Urothelium cell line (cell line): ENCODE data around the gene DMWD.

Experiments
- DNase-seq: peaks from one replicate; pipeline ENCODE4 v3.0.0; 2011; ENCODE audit warnings: low spot score, mixed read lengths
- FAIRE-seq: peaks from 2 replicates; lab custom pipeline; 2011; peaks lifted over from hg19 to GRCh38; lab: Jason Lieb, UNC

Gene DMWD, protein sequence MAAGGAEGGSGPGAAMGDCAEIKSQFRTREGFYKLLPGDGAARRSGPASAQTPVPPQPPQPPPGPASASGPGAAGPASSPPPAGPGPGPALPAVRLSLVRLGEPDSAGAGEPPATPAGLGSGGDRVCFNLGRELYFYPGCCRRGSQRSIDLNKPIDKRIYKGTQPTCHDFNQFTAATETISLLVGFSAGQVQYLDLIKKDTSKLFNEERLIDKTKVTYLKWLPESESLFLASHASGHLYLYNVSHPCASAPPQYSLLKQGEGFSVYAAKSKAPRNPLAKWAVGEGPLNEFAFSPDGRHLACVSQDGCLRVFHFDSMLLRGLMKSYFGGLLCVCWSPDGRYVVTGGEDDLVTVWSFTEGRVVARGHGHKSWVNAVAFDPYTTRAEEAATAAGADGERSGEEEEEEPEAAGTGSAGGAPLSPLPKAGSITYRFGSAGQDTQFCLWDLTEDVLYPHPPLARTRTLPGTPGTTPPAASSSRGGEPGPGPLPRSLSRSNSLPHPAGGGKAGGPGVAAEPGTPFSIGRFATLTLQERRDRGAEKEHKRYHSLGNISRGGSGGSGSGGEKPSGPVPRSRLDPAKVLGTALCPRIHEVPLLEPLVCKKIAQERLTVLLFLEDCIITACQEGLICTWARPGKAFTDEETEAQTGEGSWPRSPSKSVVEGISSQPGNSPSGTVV

DNA sequence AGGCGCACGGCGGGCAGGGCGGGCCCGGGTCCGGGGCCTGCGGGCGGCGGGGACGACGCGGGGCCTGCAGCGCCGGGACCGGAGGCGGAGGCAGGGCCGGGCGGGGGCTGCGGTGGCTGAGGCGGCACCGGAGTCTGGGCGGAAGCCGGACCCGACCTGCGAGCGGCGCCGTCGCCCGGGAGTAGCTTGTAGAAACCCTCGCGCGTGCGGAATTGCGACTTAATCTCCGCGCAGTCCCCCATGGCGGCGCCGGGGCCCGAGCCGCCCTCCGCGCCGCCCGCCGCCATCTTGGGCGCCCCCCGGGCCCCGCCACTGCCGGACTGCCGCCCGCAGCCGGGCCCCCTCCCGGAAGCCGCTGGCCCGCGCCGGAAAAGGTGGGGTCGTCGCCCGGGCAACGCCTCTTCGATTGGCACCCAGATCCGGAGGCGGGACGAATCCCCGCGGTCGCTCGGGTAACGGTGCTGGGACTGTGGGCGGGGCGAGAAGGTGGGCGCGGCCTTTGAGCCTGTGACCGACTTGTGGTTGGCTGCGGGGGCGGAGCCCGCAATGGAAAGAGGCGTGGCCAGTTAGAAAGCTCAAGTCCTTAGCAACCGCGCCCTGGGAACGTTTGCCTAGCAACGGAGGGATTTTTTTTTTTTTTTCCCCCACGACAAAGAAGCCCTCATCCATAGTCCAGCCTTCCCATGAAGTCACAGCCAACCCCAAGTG lies at the start of gene DMWD:
DMWD (minus strand) TSS at position 376 of the 708 bp plus-strand sequence; CDS start at position 287, 89 bp downstream.
- FAIRE-seq (peak; percentile 92), DNase-seq (peak; percentile 97)

DNA sequence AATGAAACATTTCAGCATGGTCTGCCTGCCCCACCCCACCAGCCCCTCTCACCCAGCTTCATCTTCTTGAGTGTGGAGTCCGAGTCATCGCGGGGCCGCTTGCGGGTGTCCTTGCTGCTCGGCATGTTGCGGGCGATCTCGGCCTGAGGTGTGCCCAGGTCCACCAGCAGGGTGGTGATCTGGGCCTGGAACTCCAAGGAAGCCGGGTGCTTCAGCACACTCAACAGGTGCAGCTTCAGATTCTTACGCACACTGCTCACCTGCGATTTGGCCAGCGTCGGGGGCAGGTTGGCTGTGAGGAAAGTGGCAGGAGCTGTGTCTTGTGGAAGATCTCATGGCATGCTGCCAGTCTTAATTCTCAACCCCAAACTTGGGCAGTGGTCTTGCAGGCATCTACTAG lies 49.6 kb upstream of the DMWD start:
- no peak for FAIRE-seq
- no peak for DNase-seq

DNA sequence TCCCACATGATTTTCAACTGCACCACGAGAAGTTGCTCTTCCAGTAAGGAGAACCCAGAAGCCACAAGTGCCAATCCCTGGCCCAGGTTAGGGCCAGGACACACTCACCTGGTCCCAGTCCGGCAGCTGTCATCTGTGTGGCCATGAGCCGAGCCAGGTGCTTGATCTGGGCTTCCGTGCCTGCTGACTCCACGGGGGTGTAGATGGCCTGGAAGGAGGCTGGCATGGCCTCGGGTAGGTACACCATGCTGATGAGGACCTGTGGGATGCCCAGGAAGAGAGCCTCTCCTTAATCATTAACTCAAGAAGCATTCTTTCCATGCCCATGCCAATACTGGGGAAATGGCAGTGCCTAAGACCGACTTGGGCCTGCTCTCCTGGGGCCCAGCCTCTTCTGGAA lies 42.3 kb upstream of the DMWD start:
- FAIRE-seq (no peak), DNase-seq (no peak)

DNA sequence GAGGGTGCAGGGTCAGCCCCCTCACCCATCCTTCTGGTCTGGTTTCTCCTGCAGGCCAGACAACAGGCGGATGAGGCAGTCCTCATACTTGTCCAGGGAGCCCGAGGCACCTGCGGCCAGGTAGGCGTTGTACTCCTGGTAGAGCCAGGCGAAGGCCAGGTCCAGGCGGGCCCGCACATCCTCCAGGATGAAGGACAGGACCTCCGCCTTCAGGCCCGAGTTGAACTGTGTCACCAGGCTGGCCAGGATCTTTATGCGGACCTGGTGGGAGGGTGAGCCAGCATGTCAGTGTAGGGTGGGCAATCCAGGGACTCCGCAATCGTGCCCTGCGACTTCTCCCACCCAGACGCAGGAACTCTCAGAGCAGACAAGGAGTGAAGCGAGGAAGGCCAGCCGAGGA lies 36.3 kb upstream of the DMWD start:
- FAIRE-seq = no peak
- no peak for DNase-seq

DNA sequence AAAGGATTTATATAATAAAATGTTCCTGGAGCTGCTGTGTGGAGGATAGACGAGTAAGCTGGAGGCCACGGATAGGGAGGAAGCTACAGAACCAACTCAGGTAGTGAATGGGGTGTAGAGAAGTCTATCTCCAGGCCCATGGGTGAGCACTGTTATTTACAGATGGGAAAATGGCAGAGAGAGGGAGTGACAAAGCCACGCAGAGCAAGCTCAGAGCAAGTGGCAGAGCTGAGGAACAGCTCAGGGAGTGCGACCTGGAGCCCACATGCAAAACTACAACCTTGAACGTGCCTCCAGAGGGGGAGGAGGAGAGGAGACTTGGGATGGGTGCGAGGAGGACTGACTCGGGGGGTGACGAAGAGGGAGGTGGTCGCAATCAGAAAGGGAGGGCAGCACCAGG lies 35.9 kb upstream of the DMWD start:
- FAIRE-seq (no peak), DNase-seq (no peak)

DNA sequence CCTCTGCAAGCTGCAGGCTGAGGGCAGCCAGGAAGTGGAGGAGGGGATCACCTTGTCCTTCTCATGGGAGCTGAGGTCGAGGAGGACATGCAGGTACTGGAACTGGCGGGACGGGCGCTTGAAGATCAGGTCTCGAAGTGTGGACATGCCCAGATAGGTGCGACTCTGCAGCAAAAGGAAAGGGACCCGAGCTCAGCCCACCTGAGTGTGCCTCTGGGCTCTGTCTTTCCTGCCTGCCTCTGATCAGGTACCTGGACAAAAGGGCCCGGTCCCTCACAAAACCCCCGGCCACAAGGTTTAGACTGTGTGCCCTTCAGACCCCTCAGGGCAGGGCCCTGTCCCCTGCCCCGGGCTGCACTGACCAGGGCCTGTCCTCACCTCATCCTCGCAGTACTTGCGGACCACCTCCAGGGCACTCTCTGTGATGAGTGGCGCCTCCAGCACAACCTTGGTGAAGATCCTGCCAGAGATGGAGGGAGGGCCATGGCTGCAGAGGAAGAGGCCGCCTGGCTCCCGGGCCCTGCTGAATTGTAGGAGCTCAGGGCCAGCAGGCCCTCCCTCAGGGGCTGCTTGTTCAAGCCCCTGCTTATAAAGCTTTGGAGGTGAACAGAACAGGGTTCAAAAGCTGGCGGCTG lies 34.9 kb upstream of the DMWD start:
- no peak for DNase-seq
- no peak for FAIRE-seq

DNA sequence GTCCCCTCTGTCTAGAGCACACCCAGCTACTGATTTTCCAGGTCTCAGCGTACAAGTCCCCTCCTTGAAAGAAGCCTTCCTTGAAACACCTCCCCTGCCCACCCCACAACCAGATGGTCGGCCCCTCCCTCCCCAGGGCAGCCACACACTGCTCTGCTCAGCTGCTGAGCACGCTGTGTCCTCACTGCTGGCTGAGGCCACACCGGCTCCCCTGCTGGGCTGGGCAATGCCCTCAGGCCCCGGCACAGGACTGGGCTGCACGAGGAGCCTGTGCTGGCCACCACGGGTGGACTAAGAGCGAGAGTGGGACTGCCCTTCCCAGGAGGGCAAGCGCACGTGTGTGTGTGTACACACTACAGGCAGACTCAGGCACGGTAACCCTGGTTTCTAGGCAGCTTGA lies 34.3 kb upstream of the DMWD start:
- DNase-seq (no peak), FAIRE-seq (no peak)

DNA sequence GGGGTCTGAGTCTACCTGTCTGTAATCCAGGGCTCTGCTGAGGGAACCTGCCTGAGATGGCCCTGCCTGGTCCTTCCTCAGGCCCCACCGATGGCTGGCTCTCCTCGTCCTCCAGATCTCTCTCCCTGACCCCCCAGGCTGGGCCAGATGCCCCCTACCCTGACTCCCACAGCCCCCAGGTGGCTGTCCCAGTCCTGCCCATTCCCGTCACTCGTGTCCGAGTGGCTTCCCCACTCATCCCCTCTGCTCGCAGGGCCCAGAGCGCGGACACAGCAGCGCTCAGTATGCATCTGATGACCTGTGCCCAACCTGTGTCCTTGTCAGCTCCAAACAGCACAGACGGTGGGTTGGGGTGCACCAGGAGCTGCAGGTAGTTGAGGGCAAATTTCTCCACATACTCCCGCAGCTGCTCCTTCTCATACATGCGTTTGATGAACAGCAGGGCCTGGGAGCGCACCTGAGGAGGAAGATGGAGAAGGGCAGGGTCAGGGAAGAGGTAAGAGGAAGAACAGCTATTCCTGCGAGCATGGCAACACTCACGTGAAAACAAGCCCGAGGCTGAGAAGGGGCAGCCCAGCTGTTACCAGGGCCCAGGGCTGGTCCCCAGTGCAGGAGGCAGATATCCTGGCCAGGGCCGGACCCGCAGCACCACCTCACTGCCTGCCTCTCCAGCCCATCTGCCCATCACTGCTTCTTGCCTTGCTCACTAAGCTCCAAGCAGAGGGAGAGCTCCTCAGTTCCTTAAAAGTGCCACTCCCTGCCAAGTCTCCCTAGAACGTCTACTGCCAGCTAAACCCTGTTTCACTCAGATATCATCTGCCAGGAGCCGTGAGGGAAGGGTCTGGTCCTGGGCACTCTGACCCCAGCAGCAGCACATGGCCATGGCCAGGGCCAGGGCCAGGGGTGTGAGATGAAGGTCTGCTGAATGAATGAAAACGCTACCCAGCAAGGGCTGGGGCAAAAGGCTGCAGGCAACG lies 33.6 kb upstream of the DMWD start:
- DNase-seq (no peak), FAIRE-seq (no peak)

DNA sequence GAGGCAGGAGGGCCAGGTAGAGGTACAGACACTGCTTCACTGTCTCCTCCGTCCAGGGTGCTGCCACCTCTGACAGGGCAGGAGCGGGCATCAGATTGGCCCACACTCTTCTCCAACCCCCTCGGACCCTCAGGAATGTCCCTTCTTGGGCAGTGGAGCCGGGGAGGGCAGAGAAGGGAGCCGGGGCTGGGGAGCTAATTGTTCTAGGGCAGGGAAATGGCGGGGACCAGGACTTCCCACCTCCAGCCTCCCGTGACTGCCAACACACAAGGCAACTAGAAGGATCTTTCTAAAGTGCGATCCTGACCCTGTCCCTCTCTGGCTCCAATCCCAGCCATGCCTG lies 32.6 kb upstream of the DMWD start:
- FAIRE-seq = no peak
- DNase-seq = no peak

DNA sequence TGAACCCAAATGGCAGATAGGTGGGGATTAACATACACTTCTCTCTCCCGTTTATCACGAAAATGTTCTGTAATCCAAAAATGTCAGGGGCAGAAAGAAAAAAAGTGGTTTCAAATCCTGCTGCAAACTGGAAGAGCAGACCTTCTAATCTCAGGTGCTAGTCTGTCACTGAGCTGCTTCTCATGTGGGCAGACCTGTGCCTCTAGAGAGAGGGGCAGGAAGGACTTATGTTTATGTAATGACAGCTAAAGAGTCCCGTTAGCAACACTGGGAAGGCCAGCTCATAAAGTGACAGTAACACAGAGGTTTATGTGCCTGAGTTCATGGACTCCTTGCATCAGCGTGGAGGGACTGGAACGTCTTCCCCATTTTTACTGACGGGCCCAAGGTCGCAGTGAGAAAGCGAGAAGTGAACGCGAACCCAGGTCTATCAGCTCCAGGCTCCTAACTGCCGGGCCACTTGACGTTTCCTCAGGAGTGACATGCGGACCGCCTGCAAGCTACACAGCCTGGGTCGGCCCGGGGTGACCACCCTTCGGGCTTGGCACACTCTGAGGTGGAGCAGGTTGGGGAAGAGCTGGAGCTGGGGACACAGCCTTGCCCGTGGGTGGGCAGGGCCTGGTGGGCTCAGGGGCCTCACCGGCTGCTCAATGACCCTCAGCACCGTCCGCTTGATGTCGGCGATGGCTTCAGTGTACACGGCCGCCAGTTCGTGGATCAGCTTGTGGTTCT lies 32.1 kb upstream of the DMWD start:
- FAIRE-seq (no peak), DNase-seq (no peak)

DNA sequence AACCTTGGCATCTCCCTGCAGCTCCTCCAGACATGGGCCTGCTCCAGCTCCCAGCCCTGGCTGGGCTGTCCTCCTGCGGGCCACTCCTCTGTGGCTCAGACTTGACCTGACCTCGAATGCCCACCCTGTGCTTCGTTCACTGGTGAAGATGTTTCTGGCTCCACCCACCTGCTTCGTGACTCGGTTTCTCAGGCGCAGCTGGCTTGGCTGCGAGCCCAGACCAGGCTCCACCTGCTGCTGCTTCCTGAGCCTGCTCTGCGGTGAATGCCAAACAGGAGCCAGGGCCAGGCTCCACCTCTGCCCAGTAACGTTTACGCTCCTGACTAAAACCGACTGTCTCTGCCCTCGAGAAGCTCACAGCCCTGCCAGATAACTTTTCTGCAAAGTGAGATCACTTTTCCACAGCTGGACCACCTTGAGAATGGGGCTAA lies 31.4 kb upstream of the DMWD start:
- FAIRE-seq (no peak), DNase-seq (no peak)

DNA sequence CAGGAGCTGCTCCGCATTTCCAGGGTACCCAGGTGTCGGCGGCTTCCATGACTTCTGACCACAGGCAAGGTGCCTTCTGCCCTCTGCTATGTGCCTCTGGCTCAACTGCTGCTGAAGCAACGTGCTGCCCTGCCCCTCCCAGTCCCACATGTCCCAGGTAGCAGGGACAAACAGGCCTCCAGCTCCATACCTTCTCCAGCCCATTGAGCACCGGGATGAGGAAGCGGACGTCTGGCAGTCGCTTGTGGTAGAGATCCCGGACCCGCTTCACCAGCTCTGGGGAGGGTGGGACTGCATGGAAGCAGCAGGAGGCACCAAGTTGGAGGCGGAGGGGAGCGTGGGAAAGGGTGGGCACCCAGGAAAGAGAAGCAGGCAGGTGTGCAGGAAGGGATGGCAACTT lies 30.5 kb upstream of the DMWD start:
- DNase-seq (no peak), FAIRE-seq (no peak)

DNA sequence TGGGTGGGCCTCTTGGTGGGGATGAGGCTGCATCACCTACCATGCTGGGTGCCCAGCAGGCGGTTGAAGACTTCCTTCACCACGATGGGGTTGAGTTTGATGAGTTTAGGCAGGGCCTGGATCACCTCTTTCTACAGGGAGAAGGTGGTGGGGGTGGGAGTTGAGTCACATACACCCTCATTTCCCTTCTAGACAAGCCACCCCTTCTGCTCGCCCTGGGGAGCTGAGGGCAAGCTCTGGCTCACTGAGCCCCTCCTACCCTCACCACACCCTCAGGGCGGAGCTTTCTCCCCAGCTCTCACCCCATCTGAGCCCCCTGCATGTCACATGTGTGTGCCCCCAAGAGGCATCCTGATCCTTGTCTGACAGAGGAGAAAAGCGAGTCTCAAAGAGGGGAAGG lies 30.1 kb upstream of the DMWD start:
- DNase-seq (no peak), FAIRE-seq (no peak)

DNA sequence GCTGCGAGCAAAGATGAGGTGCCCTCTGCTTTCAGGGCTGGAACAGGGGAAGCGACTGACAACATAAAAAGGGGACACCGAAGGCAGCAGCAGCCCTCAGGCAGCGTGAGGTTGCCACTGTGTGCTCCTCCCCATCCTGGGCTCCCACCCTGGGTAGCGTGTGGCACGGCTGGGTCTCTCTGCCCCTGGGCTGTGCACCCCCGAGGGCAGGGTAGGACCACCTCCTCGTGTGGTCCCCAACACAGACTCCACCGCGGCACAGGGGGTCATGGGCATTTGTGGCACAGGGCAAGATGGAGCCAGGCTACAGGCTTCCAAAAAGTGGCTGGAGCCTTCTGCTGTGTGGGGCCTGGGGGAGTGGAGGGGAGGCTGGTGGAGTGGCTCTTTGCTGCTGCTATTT lies 28.9 kb upstream of the DMWD start:
- no peak for FAIRE-seq
- no peak for DNase-seq

DNA sequence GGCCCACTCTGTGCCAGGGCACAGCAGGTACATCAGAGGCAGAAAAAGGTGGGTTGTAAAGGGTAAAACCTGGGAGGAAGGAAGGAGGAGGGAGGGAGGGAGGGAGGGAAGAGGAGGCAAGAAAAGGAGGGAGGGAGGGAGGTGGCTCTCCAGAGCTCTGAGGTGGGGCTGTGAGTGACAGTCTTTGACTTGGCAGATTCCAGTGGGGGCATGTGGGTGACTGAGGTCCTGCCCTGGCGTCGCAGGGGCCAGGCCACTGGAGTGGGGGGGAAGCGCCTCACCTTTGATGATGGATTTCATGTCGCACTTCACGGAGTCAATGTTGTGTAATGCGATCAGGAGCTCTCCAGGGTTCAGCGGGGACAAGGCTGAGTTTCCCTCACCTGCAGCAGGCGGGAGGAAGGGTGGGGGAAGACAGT lies 28.5 kb upstream of the DMWD start:
- no peak for FAIRE-seq
- DNase-seq = no peak

DNA sequence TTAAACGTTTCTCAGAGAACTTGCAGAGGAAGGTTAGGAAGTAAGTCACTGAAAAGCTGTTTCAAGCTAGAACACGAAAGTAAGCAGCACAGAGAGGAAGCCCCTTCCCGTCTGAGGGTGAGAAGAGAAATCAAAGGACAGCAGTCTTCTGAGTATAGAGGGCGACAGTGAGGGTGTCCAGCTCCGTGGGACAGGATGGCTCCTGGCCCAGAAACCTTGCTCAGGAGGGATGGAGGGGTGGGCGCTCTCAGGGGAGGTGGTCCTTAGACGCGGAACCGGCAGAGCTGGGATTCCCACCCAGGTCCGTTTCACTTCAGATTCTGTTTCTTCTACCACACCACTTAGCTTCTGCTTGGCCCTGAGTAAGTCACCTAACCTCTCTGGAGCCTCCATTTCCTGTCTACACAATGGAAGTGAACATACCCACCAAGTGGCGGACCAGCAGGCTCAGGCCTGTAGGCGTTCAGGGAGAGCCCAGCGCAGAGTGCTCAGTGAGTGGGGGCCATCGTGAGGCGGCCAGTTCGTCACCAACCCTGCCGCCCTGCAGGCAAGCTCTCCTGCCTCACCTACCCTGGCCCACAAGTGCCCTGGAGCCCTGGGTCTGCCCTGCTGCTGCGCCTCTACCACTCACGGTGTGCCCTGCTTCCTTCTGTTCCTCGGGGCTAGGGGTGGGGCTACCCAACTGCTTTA lies 27.9 kb upstream of the DMWD start:
- no peak for FAIRE-seq
- no peak for DNase-seq

DNA sequence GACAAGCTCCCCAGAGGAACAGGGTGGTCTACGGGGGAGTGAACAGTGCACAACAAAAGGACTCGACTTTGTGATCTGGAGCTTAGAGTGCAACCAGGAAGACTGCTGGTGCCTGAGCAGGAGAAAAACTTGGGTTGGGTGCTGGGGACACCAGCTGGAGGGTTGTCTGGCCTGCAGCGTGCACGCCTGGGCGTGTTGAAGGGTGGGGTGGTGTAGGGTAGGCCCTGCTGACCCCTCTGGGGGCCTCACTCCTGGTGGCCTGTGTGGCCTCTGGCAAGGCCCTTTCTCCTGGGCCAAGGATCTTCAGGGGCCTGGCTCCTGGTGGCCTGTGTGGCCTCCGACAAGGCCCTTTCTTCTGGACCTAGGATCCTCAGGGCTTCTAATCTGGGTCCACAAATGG lies 27.1 kb upstream of the DMWD start:
- DNase-seq (no peak), FAIRE-seq (no peak)

DNA sequence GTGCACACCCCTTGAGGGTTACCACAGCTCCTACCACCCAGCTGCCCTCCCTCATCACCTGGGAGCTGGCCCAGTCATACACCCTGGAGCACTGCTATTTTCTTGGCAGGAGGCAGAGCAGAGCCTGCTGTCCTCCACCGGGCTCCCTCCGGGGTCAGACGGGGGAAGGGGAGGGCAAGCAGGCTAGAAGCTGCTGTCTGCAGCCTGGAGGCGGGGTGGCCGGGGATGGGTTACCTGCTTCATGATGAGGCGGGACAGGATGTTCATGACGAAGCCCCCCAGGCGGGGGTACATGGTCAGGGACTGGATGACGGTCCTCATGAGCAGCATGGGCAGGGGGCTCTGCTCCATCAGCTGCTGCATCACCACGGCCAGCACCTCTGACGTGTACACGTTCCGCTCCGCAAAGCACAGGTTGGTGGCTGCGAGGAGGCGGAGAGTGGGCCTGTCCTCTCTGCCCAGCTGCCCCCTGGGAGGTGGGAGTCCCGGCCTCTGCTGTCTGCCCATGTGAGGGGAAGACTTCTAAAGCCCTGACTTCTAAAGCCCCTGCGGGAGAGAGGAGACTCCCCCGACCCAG lies 25.2 kb upstream of the DMWD start:
- FAIRE-seq (no peak), DNase-seq (peak; percentile 17)
